HepG2 (cell line): ENCODE measurements around the gene ITPR1. TPM values are rescaled to one million over a fixed set of nuclear protein-coding genes. Genes with fewer than 3 reads are reported as not detected.

Source experiments
- ATAC-seq: fragments of 200-7000 bp; cut with Tn5 transposase; 3 replicates; pipeline ENCODE4 v1.9.1; 2020; ENCODE audit warnings: mild to moderate bottlenecking, moderate library complexity
- BruUV-seq: library from RNA; stranded (reverse); fragments of 400-500 nt; replicated peaks from 2 replicates; lab custom pipeline; 2021; lab: Mats Ljungman, UMichigan
- CTCF ChIA-PET: fragments of 300-600 bp; formaldehyde crosslinking; extraction: SDS; loops from one replicate; lab custom pipeline; 2021; ENCODE audit warnings: low total read pairs, inconsistent platforms, low intra/inter-chr PET ratio; lab: Yijun Ruan, JAX
- POLR2A ChIA-PET: fragments of 350-600 bp; sonication (Branson Sonifier 250); formaldehyde crosslinking; loops from one replicate; lab custom pipeline; 2020; ENCODE audit warnings: antibody characterized with exemption, inconsistent platforms; lab: Yijun Ruan, JAX
- DNase-seq: peaks from one replicate; pipeline ENCODE4 v3.0.0-alpha.2; 2015; ENCODE audit warnings: low spot score
- FAIRE-seq: peaks from 3 replicates; lab custom pipeline; 2011; peaks lifted over from hg19 to GRCh38; lab: Jason Lieb, UNC
- H2AFZ ChIP-seq: one replicate; pipeline ENCODE4 v1.6.1; 2011; ENCODE audit warnings: low read length, inconsistent platforms
- H3K27ac ChIP-seq: fragments of 300-600 bp; 3 replicates; pipeline ENCODE4 v1.8.0; 2011; ENCODE audit warnings: mixed run types, mild to moderate bottlenecking, mixed read lengths, low read length, inconsistent platforms; ENCODE audit not compliant: insufficient read depth; ENCODE audit errors: extremely low read length
- H3K27me3 ChIP-seq, 2 experiments: fragments of 200-600 bp in 1 of 2; 2 replicates in 1 of 2; 3 replicates in 1 of 2; pipeline versions ENCODE4 v1.6.0 to v1.8.0; 2011; ENCODE audit warnings: low read length in 2 of 2, mild to moderate bottlenecking in 2 of 2, moderate library complexity in 2 of 2, inconsistent platforms in 1 of 2; ENCODE audit not compliant: insufficient read depth in 2 of 2, control insufficient read depth in 1 of 2
- H3K36me3 ChIP-seq, 2 experiments: fragments of 200-600 bp in 1 of 2; replicated peaks in 1 of 2; 2 replicates in 1 of 2; 3 replicates in 1 of 2; pipeline versions ENCODE4 v1.5.1 to v1.8.0; 2011; ENCODE audit warnings: low read length in 2 of 2, inconsistent platforms in 1 of 2; ENCODE audit not compliant: insufficient read depth in 2 of 2, control insufficient read depth in 1 of 2
- H3K4me1 ChIP-seq: 2 replicates; pipeline ENCODE4 v1.5.1; 2012; ENCODE audit warnings: low read length, inconsistent platforms; ENCODE audit not compliant: insufficient read depth
- H3K4me2 ChIP-seq: 2 replicates; pipeline ENCODE4 v1.6.0; 2011; ENCODE audit warnings: low read depth, low read length, inconsistent platforms
- H3K4me3 ChIP-seq, 3 experiments: fragments of 200-600 bp in 1 of 3; sonication (generic), shearing (Covaris generic) in 1 of 3; replicated peaks in 1 of 3; 2 replicates each; pipeline ENCODE4 v1.5.1; 2011 to 2016; ENCODE audit warnings: low read length in 3 of 3, inconsistent platforms in 2 of 3, low read depth in 2 of 3, mild to moderate bottlenecking in 2 of 3, control low read depth in 1 of 3, mixed read lengths in 1 of 3; ENCODE audit not compliant: insufficient read depth in 1 of 3
- H3K79me2 ChIP-seq: one replicate; pipeline ENCODE4 v1.6.1; 2011; ENCODE audit warnings: low read length, inconsistent platforms; ENCODE audit not compliant: insufficient read depth
- H3K9ac ChIP-seq: 2 replicates; pipeline ENCODE4 v1.6.0; 2011; ENCODE audit warnings: mild to moderate bottlenecking, low read depth, low read length, inconsistent platforms; ENCODE audit not compliant: insufficient read depth
- H3K9me3 ChIP-seq: 2 replicates; pipeline ENCODE4 v1.5.1; 2012; ENCODE audit warnings: mild to moderate bottlenecking, low read length
- H4K20me1 ChIP-seq: 2 replicates; pipeline ENCODE4 v1.6.0; 2011; ENCODE audit warnings: inconsistent platforms, mild to moderate bottlenecking, low read length, moderate library complexity; ENCODE audit not compliant: insufficient read depth
- DR1 ChIP-seq: sonication (generic); formaldehyde crosslinking; IDR thresholded peaks from 2 replicates; pipeline ENCODE4 v1.8.0; 2021; ENCODE audit warnings: mild to moderate bottlenecking, missing genetic modification reagents, inconsistent platforms
- MIXL1 ChIP-seq: IDR thresholded peaks from 2 replicates; pipeline ENCODE4 v1.6.1; 2016
- NR2C2 ChIP-seq: sonication (generic); formaldehyde crosslinking; IDR thresholded peaks from 2 replicates; pipeline ENCODE4 v1.4.0; 2020; ENCODE audit warnings: missing genetic modification reagents, mild to moderate bottlenecking, moderate library complexity, borderline replicate concordance
- POGZ ChIP-seq: sonication (generic); formaldehyde crosslinking; IDR thresholded peaks from 2 replicates; pipeline ENCODE4 v1.4.0; 2020; ENCODE audit warnings: mild to moderate bottlenecking, missing genetic modification reagents
- SALL2 ChIP-seq: sonication (generic); formaldehyde crosslinking; IDR thresholded peaks from 2 replicates; pipeline ENCODE4 v1.8.1; 2023; ENCODE audit warnings: mild to moderate bottlenecking, missing genetic modification reagents, inconsistent platforms
- SOX13 ChIP-seq, 3 experiments: fragments of 450-650 bp in 1 of 3; sonication (generic) in 1 of 3; formaldehyde crosslinking in 1 of 3; IDR thresholded peaks in 2 of 3; conservative IDR thresholded peaks in 1 of 3; 2 replicates each; pipeline versions ENCODE4 v1.5.0 to v1.6.1; 2016 to 2020; ENCODE audit warnings: antibody characterized with exemption in 1 of 3, mild to moderate bottlenecking in 1 of 3, missing compliant biosample characterization in 1 of 3, missing genetic modification reagents in 1 of 3, moderate library complexity in 1 of 3
- STAG1 ChIP-seq: sonication (generic); formaldehyde crosslinking; IDR thresholded peaks from 2 replicates; pipeline ENCODE4 v1.4.0; 2020; ENCODE audit warnings: missing genetic modification reagents
- ZNF124 ChIP-seq: sonication (generic); formaldehyde crosslinking; IDR thresholded peaks from 2 replicates; pipeline ENCODE4 v1.4.0; 2020; ENCODE audit warnings: missing genetic modification reagents
- ZNF264 ChIP-seq: sonication (generic); formaldehyde crosslinking; IDR thresholded peaks from 2 replicates; pipeline ENCODE4 v1.4.0; 2020; ENCODE audit warnings: missing genetic modification reagents
- ZNF768 ChIP-seq: sonication (generic); formaldehyde crosslinking; IDR thresholded peaks from 2 replicates; pipeline ENCODE4 v1.4.0; 2020; ENCODE audit warnings: missing genetic modification reagents
- ZNF780A ChIP-seq: sonication (generic); formaldehyde crosslinking; IDR thresholded peaks from 2 replicates; pipeline ENCODE4 v1.8.0; 2022; ENCODE audit warnings: mild to moderate bottlenecking, missing genetic modification reagents, moderate library complexity
- WGBS: methylation state at CpG from one replicate; pipeline ENCODE4 v1.1.6; 2017; ENCODE audit warnings: low lambda C conversion rate; 5-methylcytosine and 5-hydroxymethylcytosine counted together
- in situ Hi-C: cut with HindIII; loops from 2 replicates; pipeline ENCODE4 v1.10.0; 2017; ENCODE audit warnings: low pct_unique_long_range_greater_than_20kb; ENCODE audit not compliant: extremely low pct_ligation_motif_present
- intact Hi-C: fragments of 100-400 bp; cut with micrococcal nuclease; formaldehyde crosslinking; loops from one replicate; pipeline ENCODE4 v1.10.0; 2022; ENCODE audit not compliant: unreplicated experiment
- polyA plus RNA-seq, 8 experiments: library from polyadenylated mRNA; depleted of rRNA in 3 of 8; stranded (reverse) in 7 of 8; unstranded in 1 of 8; fragments of >200 nt; fragmentation: Illumina TruSeq in 4 of 8; extraction: Trizol in 4 of 8; gene quantifications; 2 replicates each; pipeline versions ENCODE4 v1.2.1 to v1.2.3, GENCODE V29; 2011 to 2016; ENCODE audit warnings: low read depth in 4 of 8, missing spikeins in 1 of 8, mixed read lengths in 1 of 8; ENCODE audit not compliant: insufficient read depth in 1 of 8
- total RNA-seq, 5 experiments: library from RNA; depleted of rRNA; stranded (reverse); fragments of >200 nt; fragmentation: Illumina TruSeq; extraction: Trizol; gene quantifications; 2 replicates each; pipeline ENCODE4 v1.2.3, GENCODE V29; 2016; ENCODE audit warnings: low read depth in 1 of 5
- TF ChIP-seq, protein P1 (sequence below): IDR thresholded peaks from 2 replicates; pipeline ENCODE4 v1.4.0; 2020; ENCODE audit warnings: mild to moderate bottlenecking, missing genetic modification reagents

Gene ITPR1
- total and polyA plus RNA-seq, 2 of the 13 experiments (the other 11 are each of a cell fraction or from before 2014, with no cell fraction given), result 10.0 to 11.4 TPM

DNA sequence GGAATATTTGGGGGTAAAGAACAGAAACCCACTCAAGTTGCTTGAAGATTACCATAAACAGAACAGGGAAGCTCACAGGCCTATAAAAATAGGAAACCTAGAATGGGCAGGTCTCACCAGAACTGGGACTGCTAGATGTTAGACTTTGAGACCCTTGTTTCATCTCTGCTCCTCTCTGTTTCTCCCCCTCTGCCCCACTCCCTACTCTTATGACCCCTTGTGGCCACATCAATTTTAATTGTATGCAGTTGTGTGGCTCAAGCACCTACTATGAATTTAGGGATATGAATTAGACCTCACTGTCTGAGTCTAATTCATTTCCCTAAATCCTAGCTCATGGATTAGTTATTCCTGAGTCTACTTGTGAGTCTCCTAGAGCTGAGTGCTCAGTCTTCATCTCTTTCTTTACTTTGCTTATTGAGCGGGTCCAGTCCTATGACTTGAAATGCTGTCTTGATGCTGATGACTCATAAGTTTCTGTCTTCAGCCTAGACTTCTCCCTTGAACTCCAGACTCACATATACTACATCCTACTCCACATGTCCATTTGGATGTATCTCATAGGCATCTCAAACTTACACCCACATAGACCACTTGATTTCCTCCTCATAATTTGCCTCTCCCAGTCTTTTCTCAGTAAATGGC lies 78.7 kb downstream of the ITPR1 start (continued):
- TF ChIP-seq SOX13 (IDR thresholded peaks at IDR 0.05) (no peak), SOX13 (CRISPR knock-in tag; conservative IDR thresholded peaks at IDR 0.05 in 1 of 2, IDR thresholded peaks at IDR 0.05 in 1 of 2) (peak in 1 of 2 experiments; percentile 14; a peak in 1 of 4 replicates), DR1 (CRISPR knock-in tag) (no peak), POGZ (0 out of 2 replicates have a peak, but pooled peaks have one; percentile 25), ZNF124 (CRISPR knock-in tag) (no peak), STAG1 (CRISPR knock-in tag) (peak; percentile 78), ZNF264 (CRISPR knock-in tag) (no peak), NR2C2 (0 out of 2 replicates have a peak, but pooled peaks have one; percentile 13), MIXL1 (CRISPR knock-in tag) (peak; percentile 43; the same call in 1 of the 2 replicates)
- TF ChIP-seq, protein P1, sequence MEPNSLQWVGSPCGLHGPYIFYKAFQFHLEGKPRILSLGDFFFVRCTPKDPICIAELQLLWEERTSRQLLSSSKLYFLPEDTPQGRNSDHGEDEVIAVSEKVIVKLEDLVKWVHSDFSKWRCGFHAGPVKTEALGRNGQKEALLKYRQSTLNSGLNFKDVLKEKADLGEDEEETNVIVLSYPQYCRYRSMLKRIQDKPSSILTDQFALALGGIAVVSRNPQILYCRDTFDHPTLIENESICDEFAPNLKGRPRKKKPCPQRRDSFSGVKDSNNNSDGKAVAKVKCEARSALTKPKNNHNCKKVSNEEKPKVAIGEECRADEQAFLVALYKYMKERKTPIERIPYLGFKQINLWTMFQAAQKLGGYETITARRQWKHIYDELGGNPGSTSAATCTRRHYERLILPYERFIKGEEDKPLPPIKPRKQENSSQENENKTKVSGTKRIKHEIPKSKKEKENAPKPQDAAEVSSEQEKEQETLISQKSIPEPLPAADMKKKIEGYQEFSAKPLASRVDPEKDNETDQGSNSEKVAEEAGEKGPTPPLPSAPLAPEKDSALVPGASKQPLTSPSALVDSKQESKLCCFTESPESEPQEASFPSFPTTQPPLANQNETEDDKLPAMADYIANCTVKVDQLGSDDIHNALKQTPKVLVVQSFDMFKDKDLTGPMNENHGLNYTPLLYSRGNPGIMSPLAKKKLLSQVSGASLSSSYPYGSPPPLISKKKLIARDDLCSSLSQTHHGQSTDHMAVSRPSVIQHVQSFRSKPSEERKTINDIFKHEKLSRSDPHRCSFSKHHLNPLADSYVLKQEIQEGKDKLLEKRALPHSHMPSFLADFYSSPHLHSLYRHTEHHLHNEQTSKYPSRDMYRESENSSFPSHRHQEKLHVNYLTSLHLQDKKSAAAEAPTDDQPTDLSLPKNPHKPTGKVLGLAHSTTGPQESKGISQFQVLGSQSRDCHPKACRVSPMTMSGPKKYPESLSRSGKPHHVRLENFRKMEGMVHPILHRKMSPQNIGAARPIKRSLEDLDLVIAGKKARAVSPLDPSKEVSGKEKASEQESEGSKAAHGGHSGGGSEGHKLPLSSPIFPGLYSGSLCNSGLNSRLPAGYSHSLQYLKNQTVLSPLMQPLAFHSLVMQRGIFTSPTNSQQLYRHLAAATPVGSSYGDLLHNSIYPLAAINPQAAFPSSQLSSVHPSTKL (CRISPR knock-in tag), result 0 out of 2 replicates have a peak, but pooled peaks have one; percentile 8

DNA sequence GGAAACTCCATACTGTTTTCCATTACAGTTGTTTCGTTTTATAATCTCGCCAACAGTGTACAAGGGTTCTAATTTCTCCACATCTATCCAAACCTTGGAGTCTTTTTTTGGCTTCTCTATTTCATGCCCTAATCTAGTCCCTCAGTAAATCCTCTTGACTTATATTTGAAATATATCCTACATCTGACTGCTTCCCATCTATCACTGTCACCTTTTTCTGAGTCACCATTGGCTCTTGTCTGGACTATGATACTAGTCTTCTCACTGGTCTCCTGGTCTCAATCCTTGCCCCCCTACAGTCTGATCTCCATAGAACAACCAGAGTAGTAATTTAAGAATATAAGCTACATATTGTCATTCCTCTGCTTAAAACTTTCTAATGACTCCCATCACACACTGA lies 80.0 kb downstream of the ITPR1 start:
- no peak overlapping the region for H2AFZ ChIP-seq
- no TSS peak for BruUV-seq
- no peak for TF ChIP-seq ZNF768 (CRISPR knock-in tag)
- no peak for TF ChIP-seq ZNF780A (CRISPR knock-in tag)
- no peak for TF ChIP-seq SALL2 (CRISPR knock-in tag)
- TF ChIP-seq, all 625 proteins: peak for 0
- in situ Hi-C loops, result loop anchor here (10.0 kb wide), 1 partner anchor 218 kb away; no protein-coding TSS in a partner anchor
- ATAC-seq (no peak), DNase-seq (no peak), FAIRE-seq (no peak)
- Histone ChIP-seq H3K27ac (no peak overlapping the region), H3K4me1 (peaks cover 27% of the 10 kb centered on the region), H3K4me2 (no peak overlapping the region), H3K79me2 (no peaks in the 10 kb centered on the region), H3K4me3 (no peak overlapping the region), H3K9me3 (no peaks in the 10 kb centered on the region), H4K20me1 (no peaks in the 10 kb centered on the region), H3K9ac (no peak overlapping the region), H3K27me3 (no peaks in the 10 kb centered on the region), H3K36me3 (no peaks in the 10 kb centered on the region)
- intact Hi-C loops, result no loop called here
- ChIA-PET POLR2A (no interaction called here), CTCF (no interaction called here)
- WGBS, result 95% methylated on average over 2 of the region's 2 CpGs
